ENCODE data around the gene HTT.

DNA sequence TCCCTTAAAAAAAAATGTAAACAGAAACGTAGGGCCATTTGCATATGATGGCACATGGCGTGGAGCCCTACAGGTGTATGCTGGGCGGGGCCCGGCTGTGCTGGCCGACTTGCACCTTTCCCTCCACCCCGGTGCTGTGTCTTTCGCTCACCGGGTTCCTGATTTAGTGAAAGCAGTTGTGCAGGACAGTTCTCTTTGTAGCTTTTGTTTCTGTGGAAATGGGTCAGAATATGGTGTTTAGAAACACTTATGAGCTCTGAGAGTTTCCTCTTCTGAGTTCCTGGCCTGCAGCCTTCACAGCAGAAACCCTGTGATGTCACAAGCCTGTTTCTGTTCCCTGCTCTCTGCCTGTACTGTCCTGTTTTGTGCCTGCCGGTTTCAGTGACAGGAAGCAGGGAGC, 152.0 kb downstream of the HTT start:
- TF ChIP-seq CTCF (IDR thresholded peaks at IDR 0.05 in 8 of 11, conservative IDR thresholded peaks at IDR 0.05 in 3 of 11) = no peak
- TF ChIP-seq POLR2A (IDR thresholded peaks at IDR 0.05) = no peak
- peak in 2 of 3 donors; percentile 48 to 60 for TF ChIP-seq POLR2AphosphoS5 (IDR thresholded peaks at IDR 0.05)

Data from spleen (tissue), 7 donors.